ENCODE data around the gene WDR37.

DNA sequence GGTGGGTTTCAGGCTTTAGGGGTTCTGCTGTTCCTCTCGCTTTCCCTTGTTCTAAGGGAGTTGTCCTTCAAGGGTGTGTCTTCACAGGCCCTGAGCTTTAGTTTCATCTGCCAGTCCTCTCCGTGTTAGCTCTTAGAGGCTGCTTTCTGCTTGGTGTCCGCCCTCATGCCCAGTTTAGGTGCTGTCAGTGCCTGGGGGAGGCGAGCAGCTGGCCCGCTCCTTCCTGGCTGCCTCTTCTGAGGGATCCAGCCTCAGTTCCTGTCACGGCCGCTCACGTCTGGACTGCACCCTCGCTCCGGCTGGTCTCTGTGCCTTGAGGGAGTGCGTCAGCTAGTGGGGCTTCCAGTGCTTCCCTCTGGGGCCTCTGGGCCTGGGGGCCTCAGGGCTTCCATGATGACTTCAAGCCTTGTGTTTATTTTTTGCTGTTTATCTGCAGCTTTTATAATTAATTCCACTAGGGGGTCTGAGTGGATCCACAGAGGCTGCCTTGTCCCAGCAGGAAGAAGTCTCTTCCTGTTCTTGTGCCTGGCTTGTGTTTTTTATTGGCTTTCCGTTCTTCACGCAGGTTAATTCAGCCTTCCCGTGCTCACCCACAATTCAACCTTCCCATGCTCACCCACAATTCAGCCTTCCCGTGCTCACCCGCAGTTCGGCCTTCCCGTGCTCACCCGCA, 33.0 kb downstream of the WDR37 start:
- TF ChIP-seq, protein P1, sequence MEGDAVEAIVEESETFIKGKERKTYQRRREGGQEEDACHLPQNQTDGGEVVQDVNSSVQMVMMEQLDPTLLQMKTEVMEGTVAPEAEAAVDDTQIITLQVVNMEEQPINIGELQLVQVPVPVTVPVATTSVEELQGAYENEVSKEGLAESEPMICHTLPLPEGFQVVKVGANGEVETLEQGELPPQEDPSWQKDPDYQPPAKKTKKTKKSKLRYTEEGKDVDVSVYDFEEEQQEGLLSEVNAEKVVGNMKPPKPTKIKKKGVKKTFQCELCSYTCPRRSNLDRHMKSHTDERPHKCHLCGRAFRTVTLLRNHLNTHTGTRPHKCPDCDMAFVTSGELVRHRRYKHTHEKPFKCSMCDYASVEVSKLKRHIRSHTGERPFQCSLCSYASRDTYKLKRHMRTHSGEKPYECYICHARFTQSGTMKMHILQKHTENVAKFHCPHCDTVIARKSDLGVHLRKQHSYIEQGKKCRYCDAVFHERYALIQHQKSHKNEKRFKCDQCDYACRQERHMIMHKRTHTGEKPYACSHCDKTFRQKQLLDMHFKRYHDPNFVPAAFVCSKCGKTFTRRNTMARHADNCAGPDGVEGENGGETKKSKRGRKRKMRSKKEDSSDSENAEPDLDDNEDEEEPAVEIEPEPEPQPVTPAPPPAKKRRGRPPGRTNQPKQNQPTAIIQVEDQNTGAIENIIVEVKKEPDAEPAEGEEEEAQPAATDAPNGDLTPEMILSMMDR (IDR thresholded peaks at IDR 0.05), result no peak
- no peak for TF ChIP-seq ZFX (IDR thresholded peaks at IDR 0.05; ENCODE audit: borderline replicate concordance)
